HPDE6-E6E7 (cell line): ENCODE measurements around the gene MYLK4.
A peak's percentile ranks its signal among the peaks of the same experiment; 100 is the strongest.
"Not testable (repeated sequence)": the region's sequence is repeated elsewhere in the genome, so short reads cannot be mapped to it uniquely, and the experiment has no call there.

Experiments
- DNase-seq: peaks from one replicate; pipeline ENCODE4 v3.0.0; 2011; ENCODE audit warnings: missing footprints; ENCODE audit errors: extremely low spot score

The MYLK4 gene

GRCh38 chr6:2780102-2780737 is 29.5 kb upstream of the MYLK4 start:
- no peak for DNase-seq

GRCh38 chr6:2777249-2777648 is 26.5 kb upstream of the MYLK4 start:
- DNase-seq, result no peak

DNA sequence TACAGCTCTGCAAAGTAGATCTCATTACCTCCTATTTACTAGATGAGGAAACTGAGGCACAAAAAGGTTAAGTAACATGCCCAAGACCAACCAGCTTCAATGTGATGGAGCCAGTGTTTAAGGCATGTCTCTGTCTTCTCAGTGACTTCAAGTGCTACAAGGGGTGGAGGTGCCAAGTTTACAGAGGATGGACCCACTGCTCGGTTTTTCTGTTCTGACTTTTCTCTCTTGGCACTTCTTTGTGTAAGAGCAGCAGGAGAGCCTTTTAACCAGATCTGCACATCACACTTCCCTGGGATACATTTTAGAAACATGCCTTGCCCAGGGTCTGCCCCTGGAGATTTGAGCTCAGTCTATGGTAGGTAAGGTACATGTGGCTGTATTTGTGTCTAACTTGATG is 24.3 kb upstream of the MYLK4 start:
- DNase-seq, result no peak

- DNase-seq, result no peak
Measured at GRCh38 chr6:2773449-2773848, 22.7 kb upstream of the MYLK4 start.

- no peak for DNase-seq
Measured at GRCh38 chr6:2772840-2773239, 22.1 kb upstream of the MYLK4 start.

- DNase-seq, result no peak
Measured at GRCh38 chr6:2771079-2771478, 20.4 kb upstream of the MYLK4 start.

DNA sequence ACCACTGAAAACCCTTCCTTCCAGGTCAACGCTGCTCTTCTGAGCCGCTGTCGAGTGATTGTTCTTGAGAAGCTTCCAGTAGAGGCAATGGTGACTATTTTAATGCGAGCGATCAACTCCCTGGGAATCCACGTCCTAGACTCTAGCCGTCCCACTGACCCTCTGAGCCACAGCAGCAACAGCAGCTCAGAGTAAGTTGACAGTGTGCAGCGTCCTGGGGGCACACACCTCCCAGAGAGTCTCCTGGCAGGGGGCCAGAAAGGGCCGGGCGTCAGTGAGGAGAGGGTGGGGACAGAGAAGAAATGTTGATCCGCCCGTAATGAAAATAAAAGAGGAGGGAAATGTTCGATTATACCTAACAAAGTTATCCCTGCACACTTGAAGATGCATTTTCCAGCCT is 19.4 kb upstream of the MYLK4 start:
- DNase-seq, result no peak

- no peak for DNase-seq
Measured at GRCh38 chr6:2768696-2769095, 18.0 kb upstream of the MYLK4 start.

DNA sequence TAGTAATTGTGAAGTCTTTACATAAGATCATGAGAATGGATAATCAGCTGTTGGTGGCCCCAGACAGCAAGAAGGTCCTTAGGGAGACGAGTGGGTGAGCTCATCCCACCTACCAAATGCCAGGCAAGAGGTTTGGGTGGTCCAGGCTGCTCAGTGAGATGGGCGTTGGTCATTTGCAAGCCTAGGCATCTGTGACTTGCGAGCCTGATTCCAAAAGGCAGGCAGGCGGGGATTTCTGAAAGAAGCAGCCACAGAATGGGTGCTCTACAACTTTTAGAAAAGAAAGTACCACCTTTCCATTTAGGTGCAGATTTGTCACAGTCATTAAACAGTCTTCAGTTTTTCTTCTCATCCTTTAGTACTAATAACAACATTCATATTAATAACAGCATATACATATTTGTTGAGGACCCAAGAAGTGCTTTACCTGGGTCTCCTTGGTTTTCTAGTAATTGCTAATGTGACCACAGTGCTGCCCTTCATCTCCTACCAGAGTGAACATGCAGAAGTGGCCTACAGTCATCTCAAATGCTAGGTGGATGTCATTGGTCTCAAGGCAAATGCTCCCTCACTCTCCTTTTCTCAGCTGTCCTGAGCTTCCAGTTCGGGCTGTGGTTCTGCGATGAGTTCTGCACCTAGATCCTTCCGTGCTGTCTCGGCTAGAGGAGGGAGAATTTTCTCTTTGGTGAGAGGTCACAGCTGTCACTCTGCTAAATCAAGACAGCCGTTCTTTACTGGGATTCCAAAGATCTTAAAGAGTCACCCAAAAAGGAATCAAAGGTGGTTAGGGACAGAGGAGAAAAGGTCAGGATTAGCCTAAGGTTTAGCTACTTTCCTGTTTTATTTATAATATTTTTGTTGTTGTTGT is 17.2 kb upstream of the MYLK4 start:
- no peak for DNase-seq

GRCh38 chr6:2766767-2767656 is 16.3 kb upstream of the MYLK4 start:
- no peak for DNase-seq

DNA sequence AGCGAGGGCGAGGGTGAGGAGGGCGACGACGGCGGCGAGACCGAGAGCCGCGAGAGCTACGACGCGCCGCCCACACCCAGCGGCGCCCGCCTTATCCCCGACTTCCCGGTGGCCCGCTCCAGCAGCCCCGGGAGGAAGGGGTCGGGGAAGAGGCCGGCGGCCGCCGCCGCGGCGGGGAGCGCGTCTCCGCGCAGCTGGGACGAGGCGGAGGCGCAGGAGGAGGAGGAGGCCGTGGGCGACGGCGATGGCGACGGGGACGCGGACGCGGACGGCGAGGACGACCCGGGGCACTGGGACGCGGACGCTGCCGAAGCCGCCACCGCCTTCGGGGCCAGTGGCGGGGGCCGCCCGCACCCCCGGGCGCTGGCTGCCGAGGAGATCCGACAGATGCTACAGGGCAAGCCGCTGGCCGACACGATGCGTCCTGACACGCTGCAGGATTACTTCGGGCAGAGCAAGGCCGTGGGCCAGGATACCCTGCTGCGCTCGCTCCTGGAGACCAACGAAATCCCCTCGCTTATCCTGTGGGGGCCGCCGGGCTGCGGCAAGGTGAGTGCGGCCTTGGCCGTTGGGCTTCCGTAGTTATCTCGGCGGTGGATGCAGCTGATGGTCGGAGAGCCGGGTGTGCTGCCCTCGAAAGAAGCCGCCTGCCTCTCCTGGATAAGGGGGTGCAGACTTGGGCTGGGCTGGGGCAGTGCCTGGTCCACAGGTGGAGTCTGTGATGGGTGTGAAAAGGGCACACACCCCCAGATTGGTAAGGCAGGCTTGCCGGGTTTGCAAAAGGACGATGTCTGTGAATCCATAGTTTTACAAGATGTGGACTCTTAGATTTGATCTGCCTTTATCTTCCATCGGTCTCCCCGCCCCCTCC is 15.4 kb upstream of the MYLK4 start:
- DNase-seq, result no peak

DNA sequence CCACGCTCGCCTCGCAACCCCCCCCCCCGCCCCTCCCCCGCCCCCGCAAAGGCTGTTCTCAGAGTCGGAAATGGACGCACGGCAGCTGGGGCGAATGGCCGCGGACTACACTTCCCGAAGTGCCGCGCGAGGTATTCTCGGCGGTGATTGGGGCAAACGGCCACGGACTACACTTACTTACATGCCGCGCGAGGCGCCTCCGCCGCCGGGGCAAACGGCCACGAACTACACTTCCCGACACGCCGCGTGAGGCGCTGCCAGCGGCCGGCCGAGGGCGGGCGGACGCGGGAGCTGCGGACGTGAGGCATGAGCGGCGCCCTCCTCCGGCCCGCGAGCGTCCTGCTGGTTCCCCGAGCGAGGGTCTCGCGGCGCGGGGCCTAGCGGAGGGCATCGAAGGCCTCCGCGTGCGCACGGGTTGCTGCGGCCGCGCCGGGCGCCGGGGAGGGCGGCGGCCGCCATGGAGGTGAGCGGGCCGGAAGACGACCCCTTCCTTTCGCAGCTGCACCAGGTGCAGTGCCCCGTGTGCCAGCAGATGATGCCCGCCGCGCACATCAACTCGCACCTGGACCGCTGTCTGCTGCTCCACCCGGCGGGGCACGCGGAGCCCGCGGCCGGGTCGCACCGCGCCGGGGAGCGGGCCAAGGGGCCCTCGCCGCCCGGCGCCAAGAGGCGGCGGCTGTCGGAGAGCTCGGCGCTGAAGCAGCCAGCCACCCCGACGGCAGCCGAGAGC is 14.6 kb upstream of the MYLK4 start, which contains the start of gene WRNIP1:
WRNIP1 (plus strand) TSS at position 228 of the 730 bp plus-strand sequence; CDS start at position 458, 230 bp downstream.
- DNase-seq, result peak; percentile 88

DNA sequence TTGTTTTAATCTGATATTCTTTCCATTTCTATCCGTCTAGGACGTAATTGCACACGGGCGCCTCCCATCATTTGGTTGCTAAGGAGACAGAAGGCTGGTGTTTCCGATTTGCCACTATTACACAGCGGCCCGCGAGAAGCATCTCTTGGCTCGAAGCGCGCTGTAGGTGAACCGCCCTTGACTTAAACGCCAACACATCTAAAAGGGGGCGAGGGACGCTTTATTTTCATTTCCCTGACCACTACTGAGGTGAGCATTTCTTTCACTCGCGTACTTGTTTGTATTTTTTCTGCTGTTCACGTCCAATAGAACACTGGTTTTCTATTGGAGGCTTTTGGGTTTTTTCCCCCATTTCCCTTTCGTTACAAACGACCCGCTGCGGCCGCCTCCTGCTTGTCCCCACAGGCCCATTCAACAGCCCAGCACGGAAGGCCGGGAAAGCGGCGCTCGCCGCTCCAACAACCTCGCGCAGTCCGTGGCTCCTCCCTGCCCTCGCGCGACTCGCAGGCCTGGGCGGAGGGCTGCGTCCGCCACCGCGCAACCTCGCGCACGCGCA is 14.0 kb upstream of the MYLK4 start:
- peak; percentile 86 for DNase-seq

DNA sequence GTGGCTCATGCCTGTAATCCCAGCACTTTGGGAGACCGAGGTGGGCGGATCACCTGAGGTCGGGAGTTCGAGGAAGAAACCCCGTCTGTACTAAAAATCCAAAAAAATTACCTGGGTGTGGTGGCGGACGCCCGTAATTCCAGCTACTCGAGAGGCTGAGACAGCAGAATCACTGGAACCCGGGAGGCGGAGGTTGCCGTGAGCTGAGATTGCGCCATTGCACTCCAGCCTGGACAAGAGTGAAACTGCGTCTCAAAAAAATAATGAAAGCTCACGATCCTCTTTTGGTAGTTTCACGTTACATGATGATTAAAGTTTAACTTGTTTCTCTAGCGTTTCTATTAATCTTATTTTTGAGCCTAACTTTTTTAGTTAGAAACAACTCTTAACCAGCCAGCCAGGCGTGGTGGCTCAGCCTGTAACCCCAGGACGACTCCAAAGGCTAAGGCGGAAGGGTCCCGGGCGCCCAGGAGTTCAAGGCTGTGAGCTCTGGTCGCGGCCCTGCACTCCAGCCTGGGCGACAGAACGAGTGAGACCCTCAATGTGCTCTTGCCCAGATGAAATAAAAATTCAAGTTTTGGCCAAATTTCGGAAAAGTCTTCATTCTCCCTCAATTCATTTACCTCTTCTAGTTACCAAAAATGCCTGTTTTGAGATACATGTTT is 13.3 kb upstream of the MYLK4 start:
- no peak for DNase-seq

GRCh38 chr6:2763345-2763841 is 12.7 kb upstream of the MYLK4 start:
- no peak for DNase-seq

- DNase-seq, result not testable (repeated sequence)
Measured at GRCh38 chr6:2762868-2763267, 12.1 kb upstream of the MYLK4 start.

- no peak for DNase-seq
Measured at GRCh38 chr6:2760882-2761842, 10.4 kb upstream of the MYLK4 start.

- DNase-seq, result no peak
Measured at GRCh38 chr6:2758980-2759379, 8.3 kb upstream of the MYLK4 start.
